ENCODE data around the gene ASPSCR1.

The ASPSCR1 gene

GRCh38 chr17:82041144-82041814, 63.9 kb downstream of the ASPSCR1 start:
- DNase-seq (ENCODE audit: low spot score), result no peak

- DNase-seq (ENCODE audit: low spot score), result no peak
These were observed 65.2 kb downstream of the ASPSCR1 start for GRCh38 chr17:82042649-82043048.

GRCh38 chr17:82043507-82043906, 66.1 kb downstream of the ASPSCR1 start:
- DNase-seq (ENCODE audit: low spot score), result no peak

GRCh38 chr17:82045936-82046484, 68.6 kb downstream of the ASPSCR1 start:
- no peak for DNase-seq (ENCODE audit: low spot score)

GRCh38 chr17:82046903-82047302, 69.5 kb downstream of the ASPSCR1 start:
- DNase-seq (ENCODE audit: low spot score), result no peak

- DNase-seq (ENCODE audit: low spot score), result no peak
These were observed 70.0 kb downstream of the ASPSCR1 start for GRCh38 chr17:82047379-82047778.

- no peak for DNase-seq (ENCODE audit: low spot score)
These were observed 70.6 kb downstream of the ASPSCR1 start for GRCh38 chr17:82047914-82048570.

- no peak for DNase-seq (ENCODE audit: low spot score)
These were observed 71.1 kb downstream of the ASPSCR1 start for GRCh38 chr17:82048571-82048971.

GRCh38 chr17:82049106-82049505, 71.7 kb downstream of the ASPSCR1 start:
- DNase-seq (ENCODE audit: low spot score), result no peak

- no peak for DNase-seq (ENCODE audit: low spot score)
These were observed 72.1 kb downstream of the ASPSCR1 start for GRCh38 chr17:82049521-82049971.

GRCh38 chr17:82050152-82050760, 72.8 kb downstream of the ASPSCR1 start:
- DNase-seq (ENCODE audit: low spot score), result no peak

- peak; percentile 39 for DNase-seq (ENCODE audit: low spot score)
These were observed 73.6 kb downstream of the ASPSCR1 start for GRCh38 chr17:82050761-82051641.

- DNase-seq (ENCODE audit: low spot score), result peak; percentile 84
These were observed 74.6 kb downstream of the ASPSCR1 start, which contains the start of the genes GPS1 and RFNG for GRCh38 chr17:82051776-82052637. TSS of gene GPS1 (plus strand) at chr17:82051898. CDS start at chr17:82051932, 34 bp downstream. TSS of gene RFNG (minus strand) at chr17:82051811. CDS start at chr17:82051766, 45 bp downstream.

GRCh38 chr17:82052638-82053059, 75.2 kb downstream of the ASPSCR1 start:
- DNase-seq (ENCODE audit: low spot score), result peak; percentile 22

- DNase-seq (ENCODE audit: low spot score), result no peak
These were observed 75.7 kb downstream of the ASPSCR1 start for GRCh38 chr17:82053130-82053529.

GRCh38 chr17:82053556-82054263, 76.3 kb downstream of the ASPSCR1 start:
- DNase-seq (ENCODE audit: low spot score), result no peak

GRCh38 chr17:82054351-82055022, 77.1 kb downstream of the ASPSCR1 start:
- DNase-seq (ENCODE audit: low spot score), result no peak

- no peak for DNase-seq (ENCODE audit: low spot score)
These were observed 77.9 kb downstream of the ASPSCR1 start for GRCh38 chr17:82055023-82055964.
